ENCODE measurements around the gene CYP46A1. TPM values are rescaled to one million over a fixed set of nuclear protein-coding genes. Genes with fewer than 3 reads are reported as not detected.

Gene CYP46A1
- total and polyA plus RNA-seq, 12 donors, result 0.67 to 5.9 (median 2.1) TPM

DNA sequence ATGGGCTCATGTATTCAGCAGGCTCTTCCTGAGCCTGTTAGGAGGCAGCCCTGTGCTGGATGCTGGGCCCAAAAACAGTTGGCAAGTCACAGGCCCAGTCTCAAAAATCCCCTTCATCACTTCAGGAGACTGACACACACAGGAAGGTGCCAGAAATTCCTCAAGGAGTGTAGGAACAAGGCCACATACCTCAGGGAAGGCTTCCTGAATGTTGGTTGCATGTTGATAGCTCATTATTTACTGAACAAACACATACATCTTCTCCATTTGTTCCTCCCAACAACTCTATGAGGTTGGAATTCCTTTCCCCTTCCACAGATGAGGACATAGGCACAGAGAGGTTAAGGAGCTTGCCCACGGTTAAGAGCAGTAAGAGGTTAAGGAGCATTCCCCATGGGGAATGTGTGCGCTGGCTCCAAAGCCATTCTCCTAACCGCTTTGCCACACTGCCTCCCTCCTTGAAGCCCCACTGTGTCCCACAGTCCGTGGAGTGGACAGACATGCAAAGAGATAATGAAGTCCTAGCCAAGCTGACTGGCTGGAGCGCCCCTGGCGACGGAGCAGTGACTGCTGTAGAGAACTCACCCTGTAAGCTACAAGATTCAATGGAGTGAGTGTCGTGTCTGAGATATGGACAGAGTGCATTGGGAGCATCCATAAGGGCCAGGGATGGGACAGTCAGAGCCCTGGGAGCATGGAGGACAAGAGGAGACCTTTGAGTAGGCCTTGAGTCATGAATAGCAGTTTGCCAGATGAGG lies 35.9 kb upstream of the CYP46A1 start:
- no peaks in the 10 kb centered on the region for H3K9me3 ChIP-seq (replicated peaks in 1 of 3)
- no peak overlapping the region for H3K27ac ChIP-seq
- peaks cover 4% of the 10 kb centered on the region for H3K27me3 ChIP-seq
- TF ChIP-seq, protein P1, sequence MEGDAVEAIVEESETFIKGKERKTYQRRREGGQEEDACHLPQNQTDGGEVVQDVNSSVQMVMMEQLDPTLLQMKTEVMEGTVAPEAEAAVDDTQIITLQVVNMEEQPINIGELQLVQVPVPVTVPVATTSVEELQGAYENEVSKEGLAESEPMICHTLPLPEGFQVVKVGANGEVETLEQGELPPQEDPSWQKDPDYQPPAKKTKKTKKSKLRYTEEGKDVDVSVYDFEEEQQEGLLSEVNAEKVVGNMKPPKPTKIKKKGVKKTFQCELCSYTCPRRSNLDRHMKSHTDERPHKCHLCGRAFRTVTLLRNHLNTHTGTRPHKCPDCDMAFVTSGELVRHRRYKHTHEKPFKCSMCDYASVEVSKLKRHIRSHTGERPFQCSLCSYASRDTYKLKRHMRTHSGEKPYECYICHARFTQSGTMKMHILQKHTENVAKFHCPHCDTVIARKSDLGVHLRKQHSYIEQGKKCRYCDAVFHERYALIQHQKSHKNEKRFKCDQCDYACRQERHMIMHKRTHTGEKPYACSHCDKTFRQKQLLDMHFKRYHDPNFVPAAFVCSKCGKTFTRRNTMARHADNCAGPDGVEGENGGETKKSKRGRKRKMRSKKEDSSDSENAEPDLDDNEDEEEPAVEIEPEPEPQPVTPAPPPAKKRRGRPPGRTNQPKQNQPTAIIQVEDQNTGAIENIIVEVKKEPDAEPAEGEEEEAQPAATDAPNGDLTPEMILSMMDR (IDR thresholded peaks at IDR 0.05), result no peak
- TF ChIP-seq POLR2A (IDR thresholded peaks at IDR 0.05), result no peak
- H3K36me3 ChIP-seq (replicated peaks in 1 of 2), result no peaks in the 10 kb centered on the region
- no peak overlapping the region for H3K4me3 ChIP-seq
- peaks cover 0 to 7% of the 10 kb centered on the region in 2 donors for H3K4me1 ChIP-seq (replicated peaks in 1 of 2)
- intact Hi-C loops (cut with DNase I), result no loop called here
- DNase-seq, result no peak
- 86 to 96% (median 89%) methylated on average over 8 of the region's 8 CpGs for WGBS, 4 donors

DNA sequence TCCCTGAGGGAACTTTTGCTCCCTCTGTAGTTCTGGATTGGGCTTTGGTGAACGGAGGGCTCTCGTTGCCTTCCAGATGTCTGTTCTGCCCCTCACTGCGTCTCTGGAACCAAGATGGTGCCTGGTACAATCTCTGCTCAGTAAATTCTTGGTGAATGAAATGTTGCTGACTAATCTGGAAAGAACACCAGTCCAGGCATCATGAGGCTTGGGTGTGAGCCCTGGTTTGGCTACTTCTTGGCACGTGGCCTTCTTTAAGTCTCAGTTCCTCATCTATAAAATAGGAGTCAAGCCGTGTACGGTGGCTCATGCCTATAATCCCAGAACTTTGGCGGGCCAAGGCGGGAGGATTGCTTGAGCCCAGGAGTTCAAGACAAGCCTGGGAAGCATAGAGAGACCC lies 34.9 kb upstream of the CYP46A1 start:
- Histone ChIP-seq H3K36me3 (replicated peaks in 1 of 2) (no peaks in the 10 kb centered on the region), H3K27me3 (peaks cover 4% of the 10 kb centered on the region), H3K27ac (no peak overlapping the region), H3K9me3 (replicated peaks in 1 of 3) (no peaks in the 10 kb centered on the region), H3K4me3 (no peak overlapping the region), H3K4me1 (replicated peaks in 1 of 2) (peaks cover 0 to 10% of the 10 kb centered on the region in 2 donors)
- WGBS, 4 donors, result 74 to 89% (median 80%) methylated on average over 8 of the region's 8 CpGs
- no peak for DNase-seq
- TF ChIP-seq, protein P1 (IDR thresholded peaks at IDR 0.05), result no peak
- TF ChIP-seq POLR2A (IDR thresholded peaks at IDR 0.05), result no peak
- intact Hi-C loops (cut with DNase I), result no loop called here

- Histone ChIP-seq H3K4me1 (replicated peaks in 1 of 2) (peaks cover 0 to 13% of the 10 kb centered on the region in 2 donors), H3K27ac (no peak overlapping the region), H3K4me3 (no peak overlapping the region), H3K27me3 (peaks cover 4% of the 10 kb centered on the region), H3K36me3 (replicated peaks in 1 of 2) (no peaks in the 10 kb centered on the region), H3K9me3 (replicated peaks in 1 of 3) (no peaks in the 10 kb centered on the region)
- intact Hi-C loops (cut with DNase I), result no loop called here
- TF ChIP-seq, protein P1 (IDR thresholded peaks at IDR 0.05), result no peak
- TF ChIP-seq POLR2A (IDR thresholded peaks at IDR 0.05), result no peak
- WGBS, 4 donors, result 78 to 82% (median 80%) methylated on average over 8 of the region's 8 CpGs
- DNase-seq, result no peak
These were observed 34.5 kb upstream of the CYP46A1 start for GRCh38 chr14:99649643-99650042.

- intact Hi-C loops (cut with DNase I), result no loop called here
- Histone ChIP-seq H3K4me3 (no peak overlapping the region), H3K27me3 (peaks cover 4% of the 10 kb centered on the region), H3K9me3 (replicated peaks in 1 of 3) (no peaks in the 10 kb centered on the region), H3K27ac (no peak overlapping the region), H3K4me1 (replicated peaks in 1 of 2) (peaks cover 0 to 9% of the 10 kb centered on the region in 2 donors), H3K36me3 (replicated peaks in 1 of 2) (no peaks in the 10 kb centered on the region)
- 72 to 91% (median 80%) methylated on average over 2 to 9 of the region's 9 CpGs for WGBS, 4 donors
- TF ChIP-seq, protein P1 (IDR thresholded peaks at IDR 0.05), result no peak
- TF ChIP-seq POLR2A (IDR thresholded peaks at IDR 0.05), result no peak
- DNase-seq, result no peak
These were observed 33.9 kb upstream of the CYP46A1 start for GRCh38 chr14:99650189-99650588.
